ENCODE data around the gene SLC35D3.
A peak's percentile ranks its signal among the peaks of the same experiment; 100 is the strongest.
"Not testable (repeated sequence)": the region's sequence is repeated elsewhere in the genome, so short reads cannot be mapped to it uniquely, and the experiment has no call there.

Gene SLC35D3, protein sequence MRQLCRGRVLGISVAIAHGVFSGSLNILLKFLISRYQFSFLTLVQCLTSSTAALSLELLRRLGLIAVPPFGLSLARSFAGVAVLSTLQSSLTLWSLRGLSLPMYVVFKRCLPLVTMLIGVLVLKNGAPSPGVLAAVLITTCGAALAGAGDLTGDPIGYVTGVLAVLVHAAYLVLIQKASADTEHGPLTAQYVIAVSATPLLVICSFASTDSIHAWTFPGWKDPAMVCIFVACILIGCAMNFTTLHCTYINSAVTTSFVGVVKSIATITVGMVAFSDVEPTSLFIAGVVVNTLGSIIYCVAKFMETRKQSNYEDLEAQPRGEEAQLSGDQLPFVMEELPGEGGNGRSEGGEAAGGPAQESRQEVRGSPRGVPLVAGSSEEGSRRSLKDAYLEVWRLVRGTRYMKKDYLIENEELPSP

DNA sequence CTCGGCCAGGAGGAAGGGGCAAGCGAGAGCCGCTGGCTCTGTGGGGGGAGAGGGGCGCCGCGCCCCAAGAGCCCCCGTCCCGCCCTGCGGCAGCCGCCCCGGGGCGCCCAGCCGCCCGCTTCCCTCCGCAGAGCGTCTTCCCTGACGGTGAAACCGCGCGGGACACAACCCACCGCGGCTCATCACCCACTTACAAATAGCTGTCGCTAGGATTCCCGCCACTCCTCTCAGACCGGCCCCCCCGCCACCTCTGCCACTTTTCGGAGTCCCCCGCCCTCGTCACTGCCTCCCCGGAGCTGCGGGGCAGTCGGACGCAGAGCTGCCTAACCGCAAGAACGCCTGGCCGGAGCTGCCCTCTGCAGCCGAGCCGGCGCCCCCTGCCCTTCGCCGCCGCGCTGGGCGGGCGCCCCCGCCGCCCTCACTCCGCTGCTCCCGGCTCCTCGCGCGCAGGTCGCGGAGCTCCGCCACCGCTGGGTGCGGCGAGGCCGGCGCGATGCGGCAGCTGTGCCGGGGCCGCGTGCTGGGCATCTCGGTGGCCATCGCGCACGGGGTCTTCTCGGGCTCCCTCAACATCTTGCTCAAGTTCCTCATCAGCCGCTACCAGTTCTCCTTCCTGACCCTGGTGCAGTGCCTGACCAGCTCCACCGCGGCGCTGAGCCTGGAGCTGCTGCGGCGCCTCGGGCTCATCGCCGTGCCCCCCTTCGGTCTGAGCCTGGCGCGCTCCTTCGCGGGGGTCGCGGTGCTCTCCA lies at the start of gene SLC35D3:
Gene SLC35D3 (plus strand): TSS at position 366 of the 749 bp plus-strand sequence. CDS start 128 bp downstream, at position 494.
- Mint-ChIP-seq H3K4me3 (peak within 1 kb of the TSS; percentile 76), H3K27ac (no peak within 1 kb of the TSS), H3K4me1 (ENCODE audit: low read depth) (peaks cover 20% of the 10 kb centered on the region), H3K36me3 (ENCODE audit: low read depth) (no peaks in the 10 kb centered on the region), H3K27me3 (ENCODE audit: low read depth) (peaks cover 63% of the 10 kb centered on the region), H3K9me3 (no peaks in the 10 kb centered on the region)

DNA sequence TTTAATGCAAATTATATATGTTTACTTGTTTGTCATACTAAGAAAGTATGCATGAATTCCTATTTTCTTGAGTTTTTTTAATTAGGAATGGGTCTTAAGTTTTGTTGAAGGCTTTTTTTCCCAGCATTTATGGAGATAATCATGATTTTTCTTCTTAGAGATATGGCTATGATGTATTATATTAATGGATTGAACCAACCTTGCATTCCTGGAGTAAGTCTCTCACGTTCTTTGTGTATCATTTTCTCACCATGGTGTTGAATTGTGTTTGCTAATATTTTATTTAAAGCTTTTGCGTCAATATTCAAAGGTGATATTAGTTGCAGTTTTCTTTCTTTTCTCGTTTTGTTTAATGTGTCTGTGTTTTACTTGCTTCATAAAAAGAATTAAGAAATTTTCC lies 48.4 kb upstream of the SLC35D3 start:
- no peak overlapping the region for H3K27ac Mint-ChIP-seq
- H3K4me1 Mint-ChIP-seq (ENCODE audit: low read depth) = no peaks in the 10 kb centered on the region
- peaks cover 13% of the 10 kb centered on the region for H3K36me3 Mint-ChIP-seq (ENCODE audit: low read depth)
- no peak overlapping the region for H3K4me3 Mint-ChIP-seq
- H3K27me3 Mint-ChIP-seq (ENCODE audit: low read depth) = no peaks in the 10 kb centered on the region
- H3K9me3 Mint-ChIP-seq = peaks cover 31% of the 10 kb centered on the region

DNA sequence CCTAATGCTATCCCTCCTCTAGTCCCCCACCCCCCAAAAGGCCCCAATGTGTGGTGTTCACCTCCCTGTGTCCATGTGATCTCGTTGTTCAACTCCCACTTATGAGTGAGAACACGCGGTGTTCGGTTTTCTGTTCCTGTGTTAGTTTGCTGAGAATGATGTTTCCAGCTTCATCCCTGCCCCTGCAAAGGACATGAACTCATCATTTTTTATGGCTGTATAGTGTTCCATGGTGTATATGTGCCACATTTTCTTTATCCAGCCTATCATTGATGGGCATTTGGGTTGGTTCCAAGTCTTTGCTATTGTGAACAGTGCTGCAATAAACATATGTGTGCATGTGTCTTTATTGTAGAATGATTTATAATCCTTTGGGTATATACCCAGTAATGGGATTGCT lies 45.6 kb upstream of the SLC35D3 start:
- not testable (repeated sequence) for H3K4me1 Mint-ChIP-seq (ENCODE audit: low read depth); H3K27ac Mint-ChIP-seq; H3K4me3 Mint-ChIP-seq; H3K27me3 Mint-ChIP-seq (ENCODE audit: low read depth)
- peaks cover 13% of the 10 kb centered on the region for H3K36me3 Mint-ChIP-seq (ENCODE audit: low read depth)
- H3K9me3 Mint-ChIP-seq = peaks cover 31% of the 10 kb centered on the region

DNA sequence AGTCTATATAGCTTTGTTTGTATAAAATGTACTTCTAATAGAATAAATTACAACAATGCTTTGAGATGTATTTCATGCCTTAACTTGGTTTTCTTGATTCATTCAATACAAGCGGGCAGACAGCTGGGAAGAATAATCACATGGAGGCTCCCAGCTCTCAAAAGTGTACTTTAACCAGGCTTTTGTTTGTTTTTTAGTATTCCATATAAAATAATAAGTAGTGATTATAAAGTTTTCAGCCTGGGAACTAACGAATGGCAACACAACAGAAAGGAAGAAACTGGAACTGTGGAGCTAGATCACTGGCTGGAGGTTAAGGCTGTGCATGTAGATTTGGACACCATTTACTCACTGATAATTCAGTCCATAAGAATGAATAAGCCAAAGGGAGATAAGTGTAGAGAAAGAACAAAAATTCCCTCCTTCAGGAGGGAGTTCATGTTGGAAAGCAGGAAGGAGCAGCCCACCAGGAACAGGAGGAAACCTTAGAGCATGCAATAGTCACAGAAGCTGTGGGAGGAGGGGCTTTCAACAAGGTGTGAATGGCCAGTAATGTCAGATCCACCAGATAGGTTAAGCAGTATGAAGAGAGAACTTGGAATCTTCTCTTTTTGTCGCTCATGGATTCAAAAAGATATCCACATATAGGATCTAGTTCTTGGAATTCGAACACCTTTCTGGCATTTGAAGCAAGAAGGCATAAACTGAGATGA lies 41.2 kb upstream of the SLC35D3 start:
- no peaks in the 10 kb centered on the region for H3K27me3 Mint-ChIP-seq (ENCODE audit: low read depth)
- no peaks in the 10 kb centered on the region for H3K4me1 Mint-ChIP-seq (ENCODE audit: low read depth)

DNA sequence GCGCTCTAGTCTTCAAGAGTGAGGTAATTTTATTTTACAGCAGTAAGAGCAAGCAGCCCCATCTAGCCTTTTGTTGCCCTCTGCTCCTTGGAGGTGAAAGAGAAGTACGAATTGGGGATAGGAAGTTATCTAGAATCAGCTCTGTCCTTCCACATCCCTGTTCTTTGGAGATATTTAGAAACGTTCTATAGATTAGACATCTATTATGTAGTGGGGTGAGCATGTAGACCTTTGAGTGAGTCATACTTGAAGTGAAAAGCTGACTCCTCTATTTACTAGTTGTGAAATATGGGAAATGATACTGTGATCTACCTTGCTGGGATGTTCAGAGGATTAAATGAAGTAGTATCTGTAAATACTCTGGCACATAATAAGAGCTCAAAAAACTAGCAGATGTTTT lies 36.0 kb upstream of the SLC35D3 start:
- Mint-ChIP-seq H3K27ac (no peak overlapping the region), H3K4me3 (no peak overlapping the region), H3K9me3 (no peaks in the 10 kb centered on the region), H3K4me1 (ENCODE audit: low read depth) (peaks cover 4% of the 10 kb centered on the region), H3K36me3 (ENCODE audit: low read depth) (no peaks in the 10 kb centered on the region), H3K27me3 (ENCODE audit: low read depth) (no peaks in the 10 kb centered on the region)

More for the DNA sequence above, 41.2 kb upstream of the SLC35D3 start:
- Mint-ChIP-seq H3K27ac (no peak overlapping the region), H3K9me3 (peaks cover 7% of the 10 kb centered on the region), H3K4me3 (no peak overlapping the region), H3K36me3 (ENCODE audit: low read depth) (peaks cover 4% of the 10 kb centered on the region)

DNA sequence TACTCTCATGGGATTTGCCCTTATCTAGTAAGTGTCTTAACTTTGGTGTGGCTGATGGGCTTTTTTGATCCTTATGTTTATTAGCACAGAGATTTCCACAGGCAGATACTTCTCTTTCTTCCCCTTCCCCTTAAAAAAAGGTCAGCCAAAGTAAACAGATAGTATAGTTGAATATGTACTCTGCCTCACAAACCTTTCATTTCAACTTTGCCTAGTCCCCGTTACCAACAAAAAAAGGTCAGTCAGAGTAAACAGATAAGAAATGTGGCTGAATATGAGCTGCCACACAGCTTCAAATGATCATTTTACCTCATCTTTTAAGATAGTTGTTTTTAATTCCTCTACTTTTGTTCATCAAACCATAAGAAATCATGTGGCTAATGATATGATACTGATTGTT lies 34.1 kb upstream of the SLC35D3 start:
- H3K9me3 Mint-ChIP-seq = no peaks in the 10 kb centered on the region
- no peak overlapping the region for H3K27ac Mint-ChIP-seq
- H3K27me3 Mint-ChIP-seq (ENCODE audit: low read depth) = no peaks in the 10 kb centered on the region
- peaks cover 5% of the 10 kb centered on the region for H3K4me1 Mint-ChIP-seq (ENCODE audit: low read depth)
- H3K4me3 Mint-ChIP-seq = no peak overlapping the region
- no peaks in the 10 kb centered on the region for H3K36me3 Mint-ChIP-seq (ENCODE audit: low read depth)

DNA sequence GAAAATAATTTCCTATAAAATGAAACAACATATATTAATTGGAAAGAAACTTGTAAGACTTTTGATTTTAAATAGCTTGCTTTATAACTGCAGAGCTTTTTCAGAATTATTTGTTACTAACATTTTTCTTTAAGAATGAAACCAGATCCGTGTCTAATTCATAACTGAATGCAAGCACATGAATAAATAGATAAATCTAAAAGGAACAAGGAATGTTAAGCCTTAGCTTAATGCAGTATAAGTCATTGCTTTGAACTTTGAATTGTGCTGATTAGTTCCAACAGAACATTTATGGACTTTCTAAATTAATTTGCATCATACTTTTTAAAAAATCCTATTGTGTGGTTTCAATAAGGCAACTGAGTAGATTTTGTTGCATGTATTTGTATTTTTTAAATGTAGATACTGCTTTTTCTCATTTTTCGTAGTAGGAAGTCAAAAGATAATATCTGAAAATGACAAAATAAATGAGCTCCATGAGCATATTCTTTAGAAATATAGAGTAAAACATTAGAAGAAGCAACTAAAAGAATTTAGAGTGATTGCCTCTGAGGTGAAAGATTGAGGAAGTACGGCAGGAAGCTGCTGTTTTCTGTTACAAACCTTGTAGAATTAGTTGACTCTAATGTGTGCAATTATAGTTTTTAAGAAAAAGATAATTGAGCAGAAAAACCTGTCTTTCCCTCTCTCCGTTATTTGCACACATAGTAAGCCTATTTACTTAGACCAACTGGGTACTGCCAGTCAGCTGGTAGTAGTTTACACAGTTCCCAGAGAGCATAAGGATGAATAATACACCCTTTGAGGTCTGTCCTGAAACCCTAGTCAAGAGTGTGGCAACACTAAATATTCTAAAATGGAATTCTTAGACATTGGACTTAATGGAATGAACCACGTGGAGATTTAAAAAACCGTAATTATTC lies 32.6 kb upstream of the SLC35D3 start:
- H3K27me3 Mint-ChIP-seq (ENCODE audit: low read depth) = no peaks in the 10 kb centered on the region
- H3K36me3 Mint-ChIP-seq (ENCODE audit: low read depth) = no peaks in the 10 kb centered on the region
- H3K4me1 Mint-ChIP-seq (ENCODE audit: low read depth) = peaks cover 9% of the 10 kb centered on the region
- H3K9me3 Mint-ChIP-seq = no peaks in the 10 kb centered on the region
- no peak overlapping the region for H3K4me3 Mint-ChIP-seq
- H3K27ac Mint-ChIP-seq = no peak overlapping the region

DNA sequence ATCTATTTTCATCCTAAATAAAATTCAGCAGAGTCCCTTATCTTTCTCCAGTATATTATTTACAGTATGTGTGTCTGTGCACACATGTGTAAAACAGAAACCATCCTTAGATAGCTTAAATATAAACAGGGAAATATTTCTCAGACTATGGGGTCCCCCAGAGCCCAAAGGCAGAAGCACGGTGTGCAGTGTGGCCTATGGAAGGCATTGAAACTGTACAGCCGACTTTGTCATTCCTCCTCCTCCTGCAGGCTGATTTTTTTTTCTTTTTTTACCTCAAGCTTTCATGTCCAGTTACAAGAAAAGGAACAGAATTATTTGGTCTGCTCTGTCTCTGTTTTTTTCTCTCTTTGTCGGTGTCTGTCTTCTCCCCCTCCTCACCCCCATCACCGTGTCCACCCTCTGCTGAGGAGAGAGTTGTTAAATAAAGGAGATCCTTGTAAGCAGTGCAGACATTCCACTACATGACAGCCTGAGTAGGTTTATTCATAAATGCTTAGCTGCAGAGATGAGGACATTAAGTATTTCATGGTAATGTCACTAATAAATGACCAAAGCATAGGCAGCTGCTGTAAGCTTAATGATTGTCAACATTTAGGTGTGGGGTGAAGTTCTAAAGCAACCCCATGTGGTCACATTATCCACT lies 31.8 kb upstream of the SLC35D3 start:
- Mint-ChIP-seq H3K36me3 (ENCODE audit: low read depth) (no peaks in the 10 kb centered on the region), H3K27me3 (ENCODE audit: low read depth) (no peaks in the 10 kb centered on the region), H3K4me1 (ENCODE audit: low read depth) (peaks cover 9% of the 10 kb centered on the region), H3K4me3 (no peak overlapping the region), H3K9me3 (no peaks in the 10 kb centered on the region), H3K27ac (no peak overlapping the region)

DNA sequence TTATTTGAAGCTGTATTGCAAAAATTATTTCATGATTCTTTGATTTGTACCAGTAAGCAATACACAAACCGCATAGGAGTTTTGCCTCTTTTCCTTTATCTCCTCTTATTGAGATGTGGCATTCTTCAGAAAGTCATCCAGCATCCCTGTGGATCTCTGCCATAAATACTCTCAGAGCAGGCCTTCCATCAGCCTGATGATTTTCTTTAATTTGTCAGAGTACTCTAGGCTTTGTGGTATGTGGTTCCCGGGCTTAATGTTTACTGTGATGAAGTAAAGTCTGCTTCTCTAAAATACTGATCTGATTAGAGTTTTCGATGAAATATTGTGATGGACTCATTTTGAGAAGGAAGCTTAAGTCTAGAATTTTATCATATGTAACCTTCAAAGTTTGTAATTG lies 31.1 kb upstream of the SLC35D3 start:
- Mint-ChIP-seq H3K9me3 (no peaks in the 10 kb centered on the region), H3K27ac (no peak overlapping the region), H3K4me1 (ENCODE audit: low read depth) (peaks cover 9% of the 10 kb centered on the region), H3K27me3 (ENCODE audit: low read depth) (no peaks in the 10 kb centered on the region), H3K36me3 (ENCODE audit: low read depth) (no peaks in the 10 kb centered on the region), H3K4me3 (no peak overlapping the region)

DNA sequence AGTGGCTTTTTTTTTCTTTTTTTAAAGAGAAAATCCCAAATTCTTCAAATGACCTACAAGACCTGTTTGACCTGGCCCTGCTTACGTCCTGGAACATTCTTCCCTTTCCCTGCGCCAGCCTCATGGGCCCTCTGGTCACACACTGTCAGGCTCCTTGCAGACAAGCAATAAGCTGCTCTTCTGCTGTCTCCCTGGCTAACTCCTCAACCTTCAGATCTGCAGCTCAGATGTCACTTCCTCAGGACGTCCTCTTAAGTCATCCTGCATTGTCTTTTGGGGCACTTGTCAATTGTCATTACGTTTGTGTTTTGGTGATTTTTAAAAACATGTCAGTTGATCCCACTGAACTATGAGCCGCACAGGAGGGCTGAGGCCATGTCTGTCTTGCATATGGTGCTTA lies 28.9 kb upstream of the SLC35D3 start:
- Mint-ChIP-seq H3K4me3 (no peak overlapping the region), H3K27ac (no peak overlapping the region), H3K36me3 (ENCODE audit: low read depth) (no peaks in the 10 kb centered on the region), H3K9me3 (no peaks in the 10 kb centered on the region), H3K27me3 (ENCODE audit: low read depth) (no peaks in the 10 kb centered on the region), H3K4me1 (ENCODE audit: low read depth) (peaks cover 9% of the 10 kb centered on the region)

DNA sequence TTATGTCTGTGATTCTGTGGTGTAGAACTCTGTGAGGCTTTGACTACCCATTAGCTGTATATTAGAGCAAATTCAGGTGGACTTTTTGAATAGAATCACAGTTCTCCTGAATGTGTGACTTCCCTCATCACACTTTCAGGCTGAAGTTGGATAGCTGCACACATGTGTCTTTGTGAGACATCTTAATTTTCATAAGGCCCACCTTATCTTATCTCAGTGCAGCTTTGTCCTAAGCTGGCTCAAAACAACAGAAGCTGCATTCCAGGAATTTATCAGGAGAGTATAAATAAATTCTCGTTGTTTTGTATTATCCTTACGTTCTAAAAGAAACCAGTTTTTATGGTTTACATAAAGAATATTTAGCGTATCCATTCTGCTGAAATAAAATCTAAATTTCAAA lies 26.2 kb upstream of the SLC35D3 start:
- Mint-ChIP-seq H3K4me1 (ENCODE audit: low read depth) (peaks cover 7% of the 10 kb centered on the region), H3K27ac (no peak overlapping the region), H3K36me3 (ENCODE audit: low read depth) (no peaks in the 10 kb centered on the region), H3K4me3 (no peak overlapping the region), H3K27me3 (ENCODE audit: low read depth) (no peaks in the 10 kb centered on the region), H3K9me3 (no peaks in the 10 kb centered on the region)

DNA sequence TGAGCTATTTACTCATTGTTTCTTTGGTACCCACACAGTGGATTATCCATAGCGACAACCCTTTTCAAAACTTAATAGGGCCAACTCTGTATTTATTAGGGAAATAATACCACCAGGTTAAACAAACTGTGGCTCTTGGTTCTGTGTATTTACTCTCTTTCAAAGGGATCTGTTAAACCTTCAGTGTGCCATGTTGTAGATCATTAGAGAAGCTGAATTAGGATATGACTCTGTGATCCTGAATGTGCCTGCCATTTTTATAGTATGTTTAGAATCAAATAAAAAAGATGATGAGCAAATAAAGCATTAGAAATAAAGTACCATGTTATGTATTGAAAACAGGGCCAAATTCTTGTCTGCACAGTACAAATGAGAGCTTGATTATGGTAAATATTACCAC lies 25.0 kb upstream of the SLC35D3 start:
- no peaks in the 10 kb centered on the region for H3K9me3 Mint-ChIP-seq
- H3K4me1 Mint-ChIP-seq (ENCODE audit: low read depth) = peaks cover 3% of the 10 kb centered on the region
- peaks cover 4% of the 10 kb centered on the region for H3K36me3 Mint-ChIP-seq (ENCODE audit: low read depth)
- no peak overlapping the region for H3K4me3 Mint-ChIP-seq
- no peak overlapping the region for H3K27ac Mint-ChIP-seq
- no peaks in the 10 kb centered on the region for H3K27me3 Mint-ChIP-seq (ENCODE audit: low read depth)

DNA sequence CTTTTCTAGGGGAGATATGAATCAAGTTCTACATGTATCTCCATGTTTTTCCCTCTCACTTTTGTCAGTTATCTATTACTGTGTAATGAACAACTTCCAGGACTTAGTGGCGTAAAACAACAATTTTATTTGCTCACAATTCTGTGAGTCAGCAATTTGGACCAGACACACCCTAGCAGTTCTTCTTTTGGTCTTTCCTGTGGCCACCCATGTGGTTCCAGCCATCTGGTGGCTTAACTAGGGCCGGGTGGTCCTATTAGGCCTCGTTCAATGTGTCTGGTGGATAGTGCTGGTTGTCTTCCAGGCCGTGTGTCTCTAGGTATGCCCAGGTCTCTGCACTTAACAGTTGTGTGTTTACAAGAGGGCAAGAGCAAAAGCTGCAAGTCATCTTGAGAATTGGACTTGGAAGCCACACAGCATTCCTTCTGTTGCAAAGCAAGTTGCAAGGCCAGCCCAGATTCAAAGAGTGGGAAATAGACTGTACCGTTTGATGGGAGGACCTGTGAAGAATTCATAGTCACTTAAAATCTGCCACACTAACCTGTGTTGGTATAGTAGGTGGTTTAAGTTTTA lies 20.8 kb upstream of the SLC35D3 start:
- Mint-ChIP-seq H3K27ac (no peak overlapping the region), H3K9me3 (no peaks in the 10 kb centered on the region), H3K27me3 (ENCODE audit: low read depth) (no peaks in the 10 kb centered on the region), H3K4me1 (ENCODE audit: low read depth) (no peaks in the 10 kb centered on the region), H3K4me3 (no peak overlapping the region), H3K36me3 (ENCODE audit: low read depth) (peaks cover 4% of the 10 kb centered on the region)
